MG63 (cell line): ENCODE data around the gene KLHDC7A. TPM values are rescaled to one million over a fixed set of nuclear protein-coding genes. Genes with fewer than 3 reads are reported as not detected.

Source experiments
- DNase-seq: peaks from one replicate; pipeline ENCODE4 v3.0.0-alpha.2; 2020
- H3K27me3 ChIP-seq: fragments of 250-450 bp; sonication (Bioruptor Pico); 2 replicates; pipeline ENCODE4 v1.5.1; 2020; ENCODE audit warnings: mild to moderate bottlenecking, moderate library complexity
- H3K36me3 ChIP-seq: fragments of 250-450 bp; sonication (Bioruptor Pico); 2 replicates; pipeline ENCODE4 v1.5.1; 2020; ENCODE audit warnings: mild to moderate bottlenecking, moderate library complexity
- H3K4me3 ChIP-seq: fragments of 250-450 bp; sonication (Bioruptor Pico); 2 replicates; pipeline ENCODE4 v1.5.1; 2020; ENCODE audit warnings: mild to moderate bottlenecking, moderate library complexity
- H3K9me3 ChIP-seq: fragments of 250-450 bp; sonication (Bioruptor Pico); 2 replicates; pipeline ENCODE4 v1.5.1; 2020; ENCODE audit warnings: mild to moderate bottlenecking, moderate library complexity
- total RNA-seq: library from RNA; depleted of rRNA; stranded (reverse); fragments of >200 nt; shearing (Covaris generic); gene quantifications from 2 replicates; pipeline ENCODE4 v1.2.3, GENCODE V29; 2014; ENCODE audit warnings: low replicate concordance

KLHDC7A gene
- total RNA-seq, 1 experiment from 2014 or later, result 0.95 TPM

GRCh38 chr1:18489417-18490143 lies 8.8 kb downstream of the KLHDC7A start:
- no peaks in the 10 kb centered on the region for H3K9me3 ChIP-seq

GRCh38 chr1:18491168-18491567 lies 10.4 kb downstream of the KLHDC7A start:
- Histone ChIP-seq H3K36me3 (no peaks in the 10 kb centered on the region), H3K4me3 (no peak overlapping the region), H3K9me3 (no peaks in the 10 kb centered on the region), H3K27me3 (peaks cover 9% of the 10 kb centered on the region)
- DNase-seq, result no peak

More at GRCh38 chr1:18489417-18490143, 8.8 kb downstream of the KLHDC7A start:
- H3K4me3 ChIP-seq, result no peak overlapping the region
- peaks cover 9% of the 10 kb centered on the region for H3K27me3 ChIP-seq
- DNase-seq, result no peak
- H3K36me3 ChIP-seq, result no peaks in the 10 kb centered on the region

GRCh38 chr1:18494304-18494703 lies 13.6 kb downstream of the KLHDC7A start:
- H3K9me3 ChIP-seq, result no peaks in the 10 kb centered on the region
- no peaks in the 10 kb centered on the region for H3K36me3 ChIP-seq
- H3K4me3 ChIP-seq, result no peak overlapping the region
- H3K27me3 ChIP-seq, result peaks cover 9% of the 10 kb centered on the region
- no peak for DNase-seq

GRCh38 chr1:18495635-18496034 lies 14.9 kb downstream of the KLHDC7A start:
- Histone ChIP-seq H3K27me3 (peaks cover 9% of the 10 kb centered on the region), H3K9me3 (no peaks in the 10 kb centered on the region), H3K36me3 (no peaks in the 10 kb centered on the region), H3K4me3 (no peak overlapping the region)
- no peak for DNase-seq

GRCh38 chr1:18496056-18496455 lies 15.3 kb downstream of the KLHDC7A start:
- no peaks in the 10 kb centered on the region for H3K9me3 ChIP-seq
- peaks cover 8% of the 10 kb centered on the region for H3K27me3 ChIP-seq
- H3K36me3 ChIP-seq, result no peaks in the 10 kb centered on the region
- no peak for DNase-seq
- H3K4me3 ChIP-seq, result no peak overlapping the region

GRCh38 chr1:18496497-18497235 lies 15.9 kb downstream of the KLHDC7A start:
- Histone ChIP-seq H3K4me3 (no peak overlapping the region), H3K27me3 (peaks cover 4% of the 10 kb centered on the region; the same call in 1 of the 2 replicates), H3K9me3 (no peaks in the 10 kb centered on the region), H3K36me3 (no peaks in the 10 kb centered on the region)
- no peak for DNase-seq

- Histone ChIP-seq H3K36me3 (no peaks in the 10 kb centered on the region), H3K9me3 (no peaks in the 10 kb centered on the region), H3K4me3 (no peak overlapping the region), H3K27me3 (no peaks in the 10 kb centered on the region)
- DNase-seq, result no peak
Measured at GRCh38 chr1:18501833-18502232, 21.1 kb downstream of the KLHDC7A start.

- no peaks in the 10 kb centered on the region for H3K36me3 ChIP-seq
- H3K4me3 ChIP-seq, result no peak overlapping the region
- peaks cover 4% of the 10 kb centered on the region; the same call in 1 of the 2 replicates for H3K9me3 ChIP-seq
- no peak for DNase-seq
- no peaks in the 10 kb centered on the region for H3K27me3 ChIP-seq
Measured at GRCh38 chr1:18504609-18505008, 23.9 kb downstream of the KLHDC7A start.

- DNase-seq, result no peak
- Histone ChIP-seq H3K9me3 (peaks cover 4% of the 10 kb centered on the region; the same call in 1 of the 2 replicates), H3K27me3 (no peaks in the 10 kb centered on the region), H3K4me3 (no peak overlapping the region), H3K36me3 (no peaks in the 10 kb centered on the region)
Measured at GRCh38 chr1:18505666-18506065, 24.9 kb downstream of the KLHDC7A start.

- Histone ChIP-seq H3K36me3 (no peaks in the 10 kb centered on the region), H3K4me3 (no peak overlapping the region), H3K27me3 (no peaks in the 10 kb centered on the region), H3K9me3 (peaks cover 4% of the 10 kb centered on the region; the same call in 1 of the 2 replicates)
- DNase-seq, result no peak
Measured at GRCh38 chr1:18508084-18508483, 27.4 kb downstream of the KLHDC7A start.

- no peaks in the 10 kb centered on the region for H3K27me3 ChIP-seq
- no peak for DNase-seq
- no peaks in the 10 kb centered on the region for H3K36me3 ChIP-seq
- H3K4me3 ChIP-seq, result no peak overlapping the region
- peaks cover 10% of the 10 kb centered on the region for H3K9me3 ChIP-seq
Measured at GRCh38 chr1:18511149-18511873, 30.6 kb downstream of the KLHDC7A start.

- Histone ChIP-seq H3K4me3 (no peak overlapping the region), H3K36me3 (no peaks in the 10 kb centered on the region), H3K27me3 (no peaks in the 10 kb centered on the region), H3K9me3 (peaks cover 15% of the 10 kb centered on the region)
- DNase-seq, result no peak
Measured at GRCh38 chr1:18511874-18512150, 31.1 kb downstream of the KLHDC7A start.

GRCh38 chr1:18512883-18513282 lies 32.2 kb downstream of the KLHDC7A start:
- H3K4me3 ChIP-seq, result no peak overlapping the region
- H3K27me3 ChIP-seq, result no peaks in the 10 kb centered on the region
- no peak for DNase-seq
- no peaks in the 10 kb centered on the region for H3K36me3 ChIP-seq
- peaks cover 18% of the 10 kb centered on the region for H3K9me3 ChIP-seq

GRCh38 chr1:18513995-18514394 lies 33.3 kb downstream of the KLHDC7A start:
- peaks cover 13% of the 10 kb centered on the region for H3K9me3 ChIP-seq
- no peak for DNase-seq

GRCh38 chr1:18515120-18515667 lies 34.5 kb downstream of the KLHDC7A start:
- H3K4me3 ChIP-seq, result no peak overlapping the region
- H3K27me3 ChIP-seq, result no peaks in the 10 kb centered on the region
- H3K9me3 ChIP-seq, result peaks cover 13% of the 10 kb centered on the region
- no peak for DNase-seq
- H3K36me3 ChIP-seq, result no peaks in the 10 kb centered on the region

More at GRCh38 chr1:18513995-18514394, 33.3 kb downstream of the KLHDC7A start:
- no peaks in the 10 kb centered on the region for H3K36me3 ChIP-seq
- no peak overlapping the region for H3K4me3 ChIP-seq
- no peaks in the 10 kb centered on the region for H3K27me3 ChIP-seq

- H3K4me3 ChIP-seq, result no peak overlapping the region
- H3K27me3 ChIP-seq, result peaks cover 7% of the 10 kb centered on the region; the same call in 1 of the 2 replicates
- H3K9me3 ChIP-seq, result peaks cover 13% of the 10 kb centered on the region
- no peak for DNase-seq
- no peaks in the 10 kb centered on the region for H3K36me3 ChIP-seq
Measured at GRCh38 chr1:18516473-18516872, 35.7 kb downstream of the KLHDC7A start.
